ENCODE data around the gene MSMB. TPM values are rescaled to one million over a fixed set of nuclear protein-coding genes. Genes with fewer than 3 reads are reported as not detected.

Gene MSMB, protein sequence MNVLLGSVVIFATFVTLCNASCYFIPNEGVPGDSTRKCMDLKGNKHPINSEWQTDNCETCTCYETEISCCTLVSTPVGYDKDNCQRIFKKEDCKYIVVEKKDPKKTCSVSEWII
- total RNA-seq: not detected in 2 replicates

GRCh38 chr10:46046261-46046660 is at the start of gene MSMB:
Gene MSMB (minus strand): TSS chr10:46046269. CDS start chr10:46046237, 32 bp downstream.

DNA sequence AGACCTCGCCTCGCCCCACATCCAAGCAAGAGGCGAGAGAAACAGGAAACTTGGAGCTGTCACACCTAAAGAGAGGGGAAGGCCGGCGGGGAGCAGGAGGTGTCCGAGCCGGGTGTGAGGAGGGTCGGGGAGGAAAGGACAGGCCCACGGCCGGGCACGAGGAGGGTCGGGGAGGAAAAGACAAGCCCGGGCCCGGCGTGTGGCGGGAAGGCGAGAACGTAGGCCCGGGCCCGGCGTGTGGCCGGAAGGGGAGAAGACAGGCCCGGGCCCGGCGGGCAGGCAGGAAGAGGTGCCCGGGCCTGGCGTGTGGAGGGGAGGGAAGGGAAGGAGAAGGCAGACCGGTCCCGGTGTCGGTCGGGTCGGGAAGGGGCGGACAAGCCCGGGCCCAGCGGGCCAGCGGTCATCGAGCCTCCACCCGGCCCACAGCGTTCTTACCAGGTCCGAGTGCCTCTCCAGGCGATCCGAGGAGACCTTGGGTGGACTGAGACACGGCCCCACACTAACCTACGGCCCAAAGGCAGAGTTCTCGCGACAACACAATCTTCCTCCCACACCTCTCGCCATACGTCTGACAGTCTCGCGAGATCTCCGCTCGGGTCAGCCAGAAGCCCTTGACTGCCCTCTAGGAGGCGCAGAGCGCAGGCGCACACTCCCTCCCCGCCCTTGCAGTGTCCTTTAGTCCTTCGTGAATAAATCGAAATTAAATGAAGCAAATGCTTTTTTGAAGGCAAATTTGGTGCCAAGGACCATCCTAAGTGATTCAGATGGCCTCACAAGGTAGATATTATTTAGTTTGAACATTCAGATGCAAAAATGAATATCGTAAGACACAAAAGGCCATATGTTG is 15.8 kb downstream of the MSMB start, which contains the start of gene NCOA4:
TSS of gene NCOA4 (minus strand) at position 533 of the 847 bp plus-strand sequence. CDS start 13,943 bp downstream, outside the sequence.

Small RNA genes lying within 50 kb of the gene (small RNA-seq; reads per million reads assigned to genes)
- gene SNORA74C-1: not detected

Other genes with a start within 250 kb of the MSMB start
- gene AGAP4, start 198.8 kb downstream of the MSMB start, total RNA-seq: 1.8 and 4.5 TPM in 2 replicates
- 56.7 and 59.2 TPM in 2 replicates for gene TIMM23, start 73.8 kb downstream of the MSMB start, total RNA-seq
- gene NCOA4, start 15.6 kb downstream of the MSMB start, total RNA-seq: 150 and 180 TPM in 2 replicates
- gene ANTXRL, start 240.7 kb upstream of the MSMB start, total RNA-seq: not detected in 2 replicates